Neural crest cell (in vitro differentiated cells): ENCODE measurements around the gene DISC1. TPM values are rescaled to one million over a fixed set of nuclear protein-coding genes. Genes with fewer than 3 reads are reported as not detected.
"Not testable (repeated sequence)": the region's sequence is repeated elsewhere in the genome, so short reads cannot be mapped to it uniquely, and the experiment has no call there.

Source experiments
- DNase-seq: peaks from one replicate; pipeline ENCODE4 v3.0.0; 2021; ENCODE audit warnings: low read depth, mixed read lengths, low spot score
- H3K27ac Mint-ChIP-seq: one replicate; pipeline ENCODE4 v1.8.0; 2021; ENCODE audit warnings: mild to moderate bottlenecking, mixed read lengths; ENCODE audit not compliant: unreplicated experiment
- H3K27me3 Mint-ChIP-seq: 2 replicates; pipeline ENCODE4 v1.8.0; 2021; ENCODE audit warnings: low read depth, mild to moderate bottlenecking, mixed read lengths
- H3K36me3 Mint-ChIP-seq: 2 replicates; pipeline ENCODE4 v1.8.0; 2021; ENCODE audit warnings: low read depth, mild to moderate bottlenecking, mixed read lengths
- H3K4me1 Mint-ChIP-seq: 2 replicates; pipeline ENCODE4 v1.8.0; 2021; ENCODE audit warnings: mixed read lengths
- H3K4me3 Mint-ChIP-seq: one replicate; pipeline ENCODE4 v1.8.0; 2021; ENCODE audit warnings: mild to moderate bottlenecking, mixed read lengths
- H3K9me3 Mint-ChIP-seq: 2 replicates; pipeline ENCODE4 v1.8.0; 2021; ENCODE audit warnings: mixed read lengths
- CTCF ChIP-seq: fragments of 200-600 bp; sonication (generic); conservative IDR thresholded peaks from 2 replicates; pipeline ENCODE4 v1.5.0; 2021; ENCODE audit warnings: antibody characterized with exemption, mild to moderate bottlenecking
- total RNA-seq: library from RNA; stranded (reverse); gene quantifications from 2 replicates; pipeline ENCODE4 v1.2.1, GENCODE V29; 2021

Gene DISC1
- total RNA-seq, 1 donor from 2014 or later = 13.7 TPM

GRCh38 chr1:231776757-231777062, 150.1 kb downstream of the DISC1 start:
- Mint-ChIP-seq H3K9me3 (no peaks in the 10 kb centered on the region), H3K36me3 (peaks cover 3% of the 10 kb centered on the region), H3K4me3 (no peak overlapping the region), H3K4me1 (peaks cover 28% of the 10 kb centered on the region), H3K27me3 (no peaks in the 10 kb centered on the region), H3K27ac (no peak overlapping the region)
- no peak for DNase-seq
- TF ChIP-seq CTCF = no peak

- DNase-seq = no peak
- H3K4me3 Mint-ChIP-seq = no peak overlapping the region
- H3K9me3 Mint-ChIP-seq = no peaks in the 10 kb centered on the region
- H3K27me3 Mint-ChIP-seq = no peaks in the 10 kb centered on the region
- no peak for TF ChIP-seq CTCF
- no peak overlapping the region for H3K27ac Mint-ChIP-seq
- H3K4me1 Mint-ChIP-seq = peaks cover 28% of the 10 kb centered on the region
- no peaks in the 10 kb centered on the region for H3K36me3 Mint-ChIP-seq
These were observed 151.6 kb downstream of the DISC1 start for GRCh38 chr1:231778009-231778719.

DNA sequence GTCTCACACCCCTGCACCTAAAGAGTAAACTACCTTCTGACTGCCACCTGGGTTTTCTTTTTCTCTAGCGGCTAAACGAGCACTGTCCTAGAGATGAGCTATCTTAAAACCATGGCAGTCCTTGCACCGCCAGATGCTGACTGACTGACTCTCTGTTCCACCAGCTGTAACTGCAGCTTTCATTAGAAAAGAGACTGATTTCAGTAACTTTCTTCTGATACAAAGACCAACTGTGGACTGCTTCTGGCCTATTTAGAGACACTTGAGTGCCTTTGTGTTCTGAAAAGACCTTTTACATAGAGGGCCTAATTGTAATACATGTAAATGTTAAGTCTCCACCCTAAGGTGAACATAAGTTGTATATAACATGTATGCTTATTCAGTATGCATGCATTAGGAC, 152.5 kb downstream of the DISC1 start:
- H3K9me3 Mint-ChIP-seq = no peaks in the 10 kb centered on the region
- peaks cover 28% of the 10 kb centered on the region for H3K4me1 Mint-ChIP-seq
- no peaks in the 10 kb centered on the region for H3K27me3 Mint-ChIP-seq
- no peak overlapping the region for H3K27ac Mint-ChIP-seq
- H3K36me3 Mint-ChIP-seq = no peaks in the 10 kb centered on the region
- no peak overlapping the region for H3K4me3 Mint-ChIP-seq
- TF ChIP-seq CTCF = no peak
- no peak for DNase-seq

DNA sequence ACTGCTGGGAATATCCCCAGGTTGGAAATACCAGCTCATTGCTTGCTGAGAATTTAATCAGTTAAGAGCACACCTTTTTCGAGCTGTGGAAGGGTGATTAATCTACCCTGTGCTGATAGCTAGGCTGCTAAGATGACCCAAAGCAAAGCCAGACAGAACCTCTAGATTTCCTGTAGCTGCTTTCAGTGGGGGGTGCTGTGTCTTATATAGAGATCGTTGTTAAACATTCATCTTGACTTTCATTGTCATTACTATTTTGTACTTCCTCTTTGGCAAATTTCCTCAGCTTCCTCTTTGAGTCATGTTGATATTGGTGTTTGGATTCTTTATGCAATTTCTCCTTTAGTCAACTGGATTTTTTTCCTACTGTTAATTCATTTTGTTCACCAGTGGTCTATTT, 155.3 kb downstream of the DISC1 start:
- DNase-seq = no peak
- no peak overlapping the region for H3K27ac Mint-ChIP-seq
- H3K9me3 Mint-ChIP-seq = no peaks in the 10 kb centered on the region
- no peak for TF ChIP-seq CTCF
- peaks cover 2% of the 10 kb centered on the region for H3K36me3 Mint-ChIP-seq
- no peaks in the 10 kb centered on the region for H3K27me3 Mint-ChIP-seq
- H3K4me3 Mint-ChIP-seq = no peak overlapping the region
- H3K4me1 Mint-ChIP-seq = peaks cover 13% of the 10 kb centered on the region

DNA sequence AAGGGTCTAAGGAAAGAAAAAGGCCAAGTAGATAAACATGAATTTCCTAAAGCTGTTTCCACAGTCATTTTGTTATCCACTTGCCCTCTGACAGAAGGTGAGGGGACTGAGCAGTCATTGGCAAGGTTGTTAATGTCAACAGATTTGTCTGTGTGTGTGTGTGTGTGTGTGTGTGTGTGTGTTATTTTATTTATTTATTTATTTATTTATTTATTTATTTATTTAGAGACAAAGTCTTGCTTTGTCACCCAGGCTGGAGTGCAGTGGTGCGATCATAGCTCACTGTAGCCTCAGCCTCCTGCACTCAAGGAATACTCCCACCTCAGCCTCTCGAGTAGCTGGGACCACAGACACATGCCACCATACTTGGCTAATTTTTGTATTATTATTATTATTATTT, 158.5 kb downstream of the DISC1 start:
- not testable (repeated sequence) for H3K4me1 Mint-ChIP-seq, H3K9me3 Mint-ChIP-seq, H3K27me3 Mint-ChIP-seq, DNase-seq, H3K27ac Mint-ChIP-seq, H3K4me3 Mint-ChIP-seq, H3K36me3 Mint-ChIP-seq

- Mint-ChIP-seq H3K27me3 (no peaks in the 10 kb centered on the region), H3K4me3 (no peak overlapping the region), H3K9me3 (no peaks in the 10 kb centered on the region), H3K4me1 (peaks cover 7% of the 10 kb centered on the region), H3K27ac (no peak overlapping the region), H3K36me3 (peaks cover 4% of the 10 kb centered on the region)
- TF ChIP-seq CTCF = no peak
- DNase-seq = no peak
These were observed 159.5 kb downstream of the DISC1 start for GRCh38 chr1:231786126-231786525.
